Inflammatory macrophage treated with lipopolysaccharide for 4 hours (primary cell): Measurements from ENCODE around the gene GPAT3.
A peak's percentile ranks its signal among the peaks of the same experiment; 100 is the strongest.
"Not testable (repeated sequence)": the region's sequence is repeated elsewhere in the genome, so short reads cannot be mapped to it uniquely, and the experiment has no call there.

ENCODE experiments used
- DNase-seq: peaks from one replicate; pipeline ENCODE4 v3.0.0-alpha.2; 2020

GPAT3 gene

GRCh38 chr4:83535520-83536361 is at the start of gene GPAT3:
GPAT3 (plus strand) TSS chr4:83536108; CDS start chr4:83536623, 515 bp downstream.
- DNase-seq = peak; percentile 58

- no peak for DNase-seq
Measured at GRCh38 chr4:83486457-83487129, 49.3 kb upstream of the GPAT3 start.

- no peak for DNase-seq
Measured at GRCh38 chr4:83489711-83490326, 46.1 kb upstream of the GPAT3 start.

- DNase-seq = peak; percentile 37
Measured at GRCh38 chr4:83490876-83491450, 44.9 kb upstream of the GPAT3 start.

- not testable (repeated sequence) for DNase-seq
Measured at GRCh38 chr4:83496085-83496917, 39.6 kb upstream of the GPAT3 start.

GRCh38 chr4:83498187-83498586 is 37.7 kb upstream of the GPAT3 start:
- DNase-seq = no peak

GRCh38 chr4:83501671-83502070 is 34.2 kb upstream of the GPAT3 start:
- DNase-seq = not testable (repeated sequence)

- DNase-seq = no peak
Measured at GRCh38 chr4:83503974-83504373, 31.9 kb upstream of the GPAT3 start.

GRCh38 chr4:83504503-83504902 is 31.4 kb upstream of the GPAT3 start:
- DNase-seq = no peak

GRCh38 chr4:83504996-83505395 is 30.9 kb upstream of the GPAT3 start:
- DNase-seq = no peak

GRCh38 chr4:83509156-83509585 is 26.7 kb upstream of the GPAT3 start:
- DNase-seq = peak; percentile 69

- no peak for DNase-seq
Measured at GRCh38 chr4:83510442-83510841, 25.5 kb upstream of the GPAT3 start.

GRCh38 chr4:83516042-83516772 is 19.7 kb upstream of the GPAT3 start:
- DNase-seq = peak; percentile 87

GRCh38 chr4:83522239-83522638 is 13.7 kb upstream of the GPAT3 start:
- DNase-seq = no peak

GRCh38 chr4:83527671-83528070 is 8.2 kb upstream of the GPAT3 start:
- no peak for DNase-seq

GRCh38 chr4:83536362-83537272 is 709 bp downstream of the GPAT3 start:
- DNase-seq = peak; percentile 13

- no peak for DNase-seq
Measured at GRCh38 chr4:83542225-83542624, 6.3 kb downstream of the GPAT3 start.

- peak; percentile 55 for DNase-seq
Measured at GRCh38 chr4:83546786-83547185, 10.9 kb downstream of the GPAT3 start.

- DNase-seq = peak; percentile 80
Measured at GRCh38 chr4:83548151-83548905, 12.4 kb downstream of the GPAT3 start.

GRCh38 chr4:83552083-83552482 is 16.2 kb downstream of the GPAT3 start:
- DNase-seq = no peak
